Measurements from ENCODE around the gene TRIM32.

DNA sequence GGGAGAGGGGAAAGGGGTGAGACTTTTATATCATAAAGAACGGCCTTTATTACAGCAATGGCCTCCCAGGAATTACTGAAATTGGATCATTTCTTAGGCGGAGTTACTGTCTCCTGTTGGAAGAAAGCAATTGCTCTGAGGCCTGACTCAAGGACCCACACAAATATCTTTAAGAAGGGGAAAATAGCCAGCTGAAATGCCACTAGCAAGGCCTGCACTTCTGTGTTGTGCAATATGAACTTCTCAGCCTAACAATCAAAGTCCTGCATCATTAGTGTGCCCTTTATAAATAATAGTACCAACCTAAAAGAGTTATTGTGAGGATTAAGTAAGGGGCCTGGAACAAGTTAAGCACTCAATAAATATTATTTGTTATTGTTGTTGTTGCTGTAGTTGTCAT, 30.1 kb upstream of the TRIM32 start:
- TF ChIP-seq, protein P1, sequence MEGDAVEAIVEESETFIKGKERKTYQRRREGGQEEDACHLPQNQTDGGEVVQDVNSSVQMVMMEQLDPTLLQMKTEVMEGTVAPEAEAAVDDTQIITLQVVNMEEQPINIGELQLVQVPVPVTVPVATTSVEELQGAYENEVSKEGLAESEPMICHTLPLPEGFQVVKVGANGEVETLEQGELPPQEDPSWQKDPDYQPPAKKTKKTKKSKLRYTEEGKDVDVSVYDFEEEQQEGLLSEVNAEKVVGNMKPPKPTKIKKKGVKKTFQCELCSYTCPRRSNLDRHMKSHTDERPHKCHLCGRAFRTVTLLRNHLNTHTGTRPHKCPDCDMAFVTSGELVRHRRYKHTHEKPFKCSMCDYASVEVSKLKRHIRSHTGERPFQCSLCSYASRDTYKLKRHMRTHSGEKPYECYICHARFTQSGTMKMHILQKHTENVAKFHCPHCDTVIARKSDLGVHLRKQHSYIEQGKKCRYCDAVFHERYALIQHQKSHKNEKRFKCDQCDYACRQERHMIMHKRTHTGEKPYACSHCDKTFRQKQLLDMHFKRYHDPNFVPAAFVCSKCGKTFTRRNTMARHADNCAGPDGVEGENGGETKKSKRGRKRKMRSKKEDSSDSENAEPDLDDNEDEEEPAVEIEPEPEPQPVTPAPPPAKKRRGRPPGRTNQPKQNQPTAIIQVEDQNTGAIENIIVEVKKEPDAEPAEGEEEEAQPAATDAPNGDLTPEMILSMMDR (conservative IDR thresholded peaks at IDR 0.05; ENCODE audit: low read length), result no peak
- no peak for TF ChIP-seq EZH2phosphoT487 (IDR thresholded peaks at IDR 0.05; ENCODE audit: borderline replicate concordance)

Data from Loucy (cell line).